GM23248 (cell line): ENCODE measurements around the gene TPCN1. TPM values are rescaled to one million over a fixed set of nuclear protein-coding genes. Genes with fewer than 3 reads are reported as not detected.

ENCODE experiments used
- DNase-seq: peaks from one replicate; pipeline ENCODE4 v3.0.0-alpha.2; 2015
- H2AFZ ChIP-seq: fragments of 200-600 bp; sonication (generic); 2 replicates; pipeline ENCODE4 v1.6.1; 2016; ENCODE audit warnings: antibody characterized with exemption
- H3F3A ChIP-seq: fragments of 200-600 bp; sonication (generic); 2 replicates; pipeline ENCODE4 v1.6.1; 2016; ENCODE audit warnings: mild to moderate bottlenecking, antibody characterized with exemption, mixed run types; ENCODE audit not compliant: insufficient read depth
- H3K27ac ChIP-seq: fragments of 200-600 bp; sonication (generic); 2 replicates; pipeline ENCODE4 v1.5.1; 2016; ENCODE audit warnings: mild to moderate bottlenecking
- H3K27me3 ChIP-seq: fragments of 200-600 bp; sonication (generic); replicated peaks from 2 replicates; pipeline ENCODE4 v1.6.1; 2016; ENCODE audit warnings: mild to moderate bottlenecking; ENCODE audit not compliant: insufficient read depth
- H3K36me3 ChIP-seq: fragments of 200-600 bp; sonication (generic); 2 replicates; pipeline ENCODE4 v1.6.1; 2016; ENCODE audit warnings: low read depth, mild to moderate bottlenecking
- H3K4me1 ChIP-seq: fragments of 200-600 bp; sonication (generic); 2 replicates; pipeline ENCODE4 v1.6.1; 2016; ENCODE audit warnings: mild to moderate bottlenecking; ENCODE audit not compliant: insufficient read depth
- H3K4me2 ChIP-seq: fragments of 200-600 bp; sonication (generic); one replicate; pipeline ENCODE4 v1.6.1; 2016; ENCODE audit warnings: mild to moderate bottlenecking; ENCODE audit not compliant: unreplicated experiment
- H3K4me3 ChIP-seq: fragments of 200-600 bp; sonication (generic); 2 replicates; pipeline ENCODE4 v1.5.1; 2016; ENCODE audit warnings: mild to moderate bottlenecking
- H3K79me2 ChIP-seq: fragments of 200-600 bp; sonication (generic); 2 replicates; pipeline ENCODE4 v1.6.1; 2016; ENCODE audit warnings: mild to moderate bottlenecking; ENCODE audit not compliant: insufficient read depth
- H3K9ac ChIP-seq: fragments of 200-600 bp; sonication (generic); 2 replicates; pipeline ENCODE4 v1.6.1; 2016; ENCODE audit warnings: mild to moderate bottlenecking
- H3K9me2 ChIP-seq: fragments of 200-600 bp; sonication (generic); 2 replicates; pipeline ENCODE4 v1.6.1; 2016; ENCODE audit warnings: mixed run types, mild to moderate bottlenecking, moderate library complexity; ENCODE audit not compliant: insufficient read depth
- H3K9me3 ChIP-seq: fragments of 200-600 bp; sonication (generic); one replicate; pipeline ENCODE4 v1.6.1; 2017; ENCODE audit warnings: low read depth
- H4K20me1 ChIP-seq: fragments of 200-600 bp; sonication (generic); 2 replicates; pipeline ENCODE4 v1.6.0; 2016; ENCODE audit not compliant: insufficient read depth
- EZH2 ChIP-seq: fragments of 200-600 bp; sonication (generic); IDR thresholded peaks from 2 replicates; pipeline ENCODE4 v1.6.1; 2018; ENCODE audit warnings: antibody characterized with exemption, mild to moderate bottlenecking; ENCODE audit not compliant: insufficient read depth, poor library complexity, severe bottlenecking
- EZH2phosphoT487 ChIP-seq: fragments of 200-600 bp; sonication (generic); IDR thresholded peaks from 2 replicates; pipeline ENCODE4 v1.6.1; 2018; ENCODE audit warnings: antibody characterized with exemption, moderate library complexity, mild to moderate bottlenecking, low read depth; ENCODE audit not compliant: insufficient read depth
- WGBS, 2 experiments: methylation state at CpG; one replicate each; pipeline ENCODE4 v1.1.6; 2015 to 2017; ENCODE audit warnings: low lambda C conversion rate in 2 of 2, low coverage in 1 of 2; ENCODE audit errors: missing lambda C conversion rate in 2 of 2; 5-methylcytosine and 5-hydroxymethylcytosine counted together
- in situ Hi-C: fragments of 300-500 bp; cut with MboI; formaldehyde crosslinking; loops from 2 replicates; pipeline ENCODE4 v1.15.0; 2020
- polyA plus RNA-seq: library from polyadenylated mRNA; unstranded; fragments of >200 nt; fragmentation: Nextera tagmentation; extraction: Ambion mirVana; gene quantifications from 2 replicates; pipeline ENCODE4 v1.2.1, GENCODE V29; 2016
- total RNA-seq: library from RNA; depleted of rRNA; stranded (reverse); fragments of >200 nt; shearing (Covaris generic); gene quantifications from 2 replicates; pipeline ENCODE4 v1.2.3, GENCODE V29; 2014

The TPCN1 gene
- total and polyA plus RNA-seq, 2 experiments from 2014 or later = 9.0 to 15.9 TPM

DNA sequence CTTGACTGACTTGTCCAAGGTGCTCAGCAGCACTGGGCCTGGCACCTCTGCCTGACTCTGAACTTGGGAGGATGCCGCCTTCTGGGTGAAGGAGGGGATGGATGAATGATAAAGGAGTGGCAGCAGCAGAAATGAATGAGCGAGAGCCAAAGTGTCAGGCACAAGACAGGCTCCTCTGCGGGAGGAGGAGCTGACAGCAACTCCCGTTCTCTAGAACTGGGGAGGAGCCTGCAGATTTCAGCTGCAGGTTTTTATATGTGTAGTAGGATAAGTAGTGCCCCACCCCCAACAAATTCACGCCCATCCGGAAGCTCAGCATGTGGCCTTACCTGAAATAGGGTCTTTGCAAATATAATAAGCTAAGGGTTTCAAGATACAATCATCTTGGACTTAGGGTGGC is 80.5 kb downstream of the TPCN1 start:
- Histone ChIP-seq H4K20me1 (no peaks in the 10 kb centered on the region), H3K9me2 (no peaks in the 10 kb centered on the region), H3K4me3 (no peak overlapping the region), H2AFZ (no peak overlapping the region), H3K79me2 (no peaks in the 10 kb centered on the region), H3K36me3 (no peaks in the 10 kb centered on the region), H3K9me3 (no peaks in the 10 kb centered on the region), H3K4me2 (no peak overlapping the region), H3K27me3 (no peaks in the 10 kb centered on the region), H3K9ac (no peak overlapping the region), H3K27ac (no peak overlapping the region), H3F3A (no peaks in the 10 kb centered on the region), H3K4me1 (peaks cover 17% of the 10 kb centered on the region)
- no peak for TF ChIP-seq EZH2phosphoT487
- TF ChIP-seq EZH2 = no peak
- WGBS, 2 experiments = 86 to 93% methylated on average over 6 of the region's 6 CpGs
- in situ Hi-C loops = no loop called here
- DNase-seq = no peak

DNA sequence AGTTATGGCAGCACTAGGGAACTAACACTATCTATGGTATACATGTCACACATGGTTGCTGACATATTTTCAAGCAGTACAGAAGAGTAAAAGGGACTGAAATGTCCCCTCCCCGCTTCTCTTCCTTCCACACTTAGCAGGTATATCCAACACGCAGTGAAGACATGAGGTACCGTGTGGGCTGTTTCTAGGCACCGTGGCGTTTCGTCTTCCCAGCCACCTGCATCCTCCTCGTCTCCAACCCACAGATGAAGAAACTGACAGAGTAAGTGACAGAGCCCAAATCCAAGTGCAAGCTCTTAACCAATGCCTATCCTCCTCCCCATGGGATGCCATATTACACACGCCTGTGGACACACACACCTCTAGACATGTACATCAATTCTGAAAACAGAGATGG is 81.2 kb downstream of the TPCN1 start:
- Histone ChIP-seq H2AFZ (no peak overlapping the region), H3K4me1 (peaks cover 17% of the 10 kb centered on the region), H3K27ac (no peak overlapping the region), H3K4me3 (no peak overlapping the region), H3K36me3 (no peaks in the 10 kb centered on the region), H3K79me2 (no peaks in the 10 kb centered on the region), H3K27me3 (no peaks in the 10 kb centered on the region), H3K9me2 (no peaks in the 10 kb centered on the region), H3K9me3 (no peaks in the 10 kb centered on the region), H3K4me2 (no peak overlapping the region), H3K9ac (no peak overlapping the region), H4K20me1 (no peaks in the 10 kb centered on the region), H3F3A (no peaks in the 10 kb centered on the region)
- TF ChIP-seq EZH2 (no peak), EZH2phosphoT487 (no peak)
- 92% methylated on average over 8 of the region's 8 CpGs for WGBS, 2 experiments
- in situ Hi-C loops = no loop called here
- no peak for DNase-seq

DNA sequence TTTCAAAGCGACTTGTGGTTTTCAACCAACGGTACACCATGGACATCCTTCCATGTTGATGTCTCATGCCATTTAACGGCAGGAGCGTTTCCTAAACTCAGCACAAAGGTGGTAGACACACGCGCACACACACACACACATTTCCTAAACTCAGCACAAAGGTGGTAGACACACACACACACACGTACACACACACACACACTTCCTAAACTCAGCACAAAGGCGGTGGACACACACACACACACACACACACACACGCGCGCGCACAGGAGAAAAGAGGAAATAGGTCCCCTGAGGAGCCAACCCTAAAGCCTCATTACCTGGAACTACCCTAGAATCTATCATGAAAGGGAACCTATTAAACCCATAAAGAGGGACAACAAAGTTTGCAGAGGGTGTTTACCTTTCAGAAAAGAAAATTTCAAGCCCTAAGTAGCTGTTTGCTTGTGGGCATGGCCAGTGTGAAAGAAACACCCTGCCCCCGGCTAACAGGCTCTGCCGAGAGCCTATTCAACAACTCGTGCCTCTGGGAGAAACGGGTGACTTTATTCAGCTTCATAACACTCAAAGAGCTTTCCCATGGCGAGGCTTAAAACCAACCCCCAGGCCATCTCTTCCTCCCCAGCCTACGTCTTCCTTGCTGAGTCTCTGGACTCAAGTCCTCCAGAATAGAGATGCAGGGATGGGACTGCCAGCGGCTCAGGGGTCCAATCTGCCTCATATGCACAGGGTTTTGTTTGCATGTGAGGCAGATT is 81.8 kb downstream of the TPCN1 start:
- Histone ChIP-seq H2AFZ (no peak overlapping the region), H3K27ac (no peak overlapping the region), H3K4me2 (no peak overlapping the region), H3K36me3 (no peaks in the 10 kb centered on the region), H3K4me1 (peaks cover 17% of the 10 kb centered on the region), H3F3A (no peaks in the 10 kb centered on the region), H3K9me2 (no peaks in the 10 kb centered on the region), H4K20me1 (no peaks in the 10 kb centered on the region), H3K9ac (no peak overlapping the region), H3K9me3 (no peaks in the 10 kb centered on the region), H3K4me3 (no peak overlapping the region), H3K79me2 (no peaks in the 10 kb centered on the region), H3K27me3 (no peaks in the 10 kb centered on the region)
- WGBS, 2 experiments = 87 to 88% methylated on average over 19 of the region's 19 CpGs
- no peak for TF ChIP-seq EZH2
- TF ChIP-seq EZH2phosphoT487 = no peak
- in situ Hi-C loops = no loop called here
- DNase-seq = no peak

DNA sequence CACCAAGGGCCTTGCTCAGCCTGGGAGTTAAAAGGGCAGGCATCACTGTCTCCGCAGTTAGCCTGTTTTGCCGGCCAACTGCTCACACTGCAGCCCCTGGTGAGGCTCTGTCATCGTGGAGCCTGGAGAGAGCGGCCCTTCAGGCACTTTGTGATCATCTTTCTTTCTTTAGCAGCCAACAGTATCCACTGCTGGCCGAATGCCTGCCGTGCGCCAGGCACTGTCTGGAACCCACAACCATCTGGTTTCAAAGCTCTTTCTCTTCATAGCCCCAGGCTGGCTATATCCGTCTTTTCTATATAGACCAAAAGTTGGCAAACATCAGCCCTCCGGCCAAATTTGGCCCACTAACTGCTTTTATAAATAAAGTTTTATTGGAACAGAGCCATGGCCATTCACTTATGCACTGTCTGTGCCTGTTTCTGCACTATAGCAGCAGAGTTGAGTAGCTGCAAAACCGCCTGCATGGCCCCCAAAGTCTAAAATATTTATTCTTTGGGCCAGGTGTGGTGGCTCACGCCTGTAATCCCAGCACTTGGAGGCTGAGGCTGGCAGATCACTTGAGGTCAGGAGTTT is 84.1 kb downstream of the TPCN1 start:
- no peak overlapping the region for H3K9ac ChIP-seq
- H2AFZ ChIP-seq = no peak overlapping the region
- H3K36me3 ChIP-seq = no peaks in the 10 kb centered on the region
- in situ Hi-C loops = no loop called here
- no peak overlapping the region for H3K4me3 ChIP-seq
- no peak overlapping the region for H3K27ac ChIP-seq
- 89 to 93% methylated on average over 11 of the region's 11 CpGs for WGBS, 2 experiments
- no peaks in the 10 kb centered on the region for H3K9me3 ChIP-seq
- TF ChIP-seq EZH2 = no peak
- TF ChIP-seq EZH2phosphoT487 = no peak
- DNase-seq = no peak
- H3K79me2 ChIP-seq = no peaks in the 10 kb centered on the region
- no peaks in the 10 kb centered on the region for H3K9me2 ChIP-seq
- H3K4me2 ChIP-seq = no peak overlapping the region
- no peaks in the 10 kb centered on the region for H3K27me3 ChIP-seq
- no peaks in the 10 kb centered on the region for H4K20me1 ChIP-seq
- no peaks in the 10 kb centered on the region for H3K4me1 ChIP-seq
- no peaks in the 10 kb centered on the region for H3F3A ChIP-seq
